DMS79 (cell line): Measurements from ENCODE around the gene VCL.

ENCODE experiments used
- DNase-seq: peaks from one replicate; lab custom pipeline; 2025; lab: John Stamatoyannopoulos, UW

The VCL gene

DNA sequence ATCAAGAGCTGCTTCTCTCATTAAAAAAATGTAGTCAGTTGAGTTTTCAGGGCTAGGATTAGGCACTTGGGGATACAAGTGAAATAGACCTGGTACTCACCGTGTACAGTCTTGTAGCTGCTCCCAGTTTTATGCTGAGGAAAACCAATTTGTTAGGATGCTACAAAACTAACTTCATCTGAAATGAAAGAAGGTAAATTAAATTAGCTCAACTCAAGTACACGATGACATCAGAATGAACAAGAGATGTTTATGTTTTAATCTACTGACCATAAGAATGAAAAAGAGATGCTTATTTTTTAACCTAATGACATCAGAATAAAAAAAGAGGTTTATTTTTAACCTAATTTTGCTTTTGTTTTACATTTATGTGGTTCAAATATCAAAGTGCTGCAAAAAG lies 79.0 kb downstream of the VCL start:
- no peak for DNase-seq

DNA sequence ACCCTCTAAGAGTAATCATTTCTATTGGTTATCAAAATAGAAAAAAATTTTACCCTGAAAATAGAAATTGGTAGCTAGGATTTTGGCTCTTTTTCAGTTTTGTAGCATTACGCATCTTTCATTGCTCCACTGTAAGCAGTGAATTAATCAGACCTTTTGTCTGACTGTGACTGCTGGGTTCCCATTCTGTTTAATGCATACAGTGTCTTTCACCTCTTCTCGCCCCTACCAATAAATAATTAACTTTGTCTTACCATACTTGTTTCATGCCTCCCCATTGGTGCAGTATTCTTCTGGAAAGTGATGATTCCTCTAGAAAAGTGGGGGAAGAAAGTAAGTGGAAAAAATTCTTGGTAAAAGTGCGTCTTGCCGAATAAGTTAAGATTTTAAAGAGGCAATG lies 79.5 kb downstream of the VCL start:
- DNase-seq: no peak

DNA sequence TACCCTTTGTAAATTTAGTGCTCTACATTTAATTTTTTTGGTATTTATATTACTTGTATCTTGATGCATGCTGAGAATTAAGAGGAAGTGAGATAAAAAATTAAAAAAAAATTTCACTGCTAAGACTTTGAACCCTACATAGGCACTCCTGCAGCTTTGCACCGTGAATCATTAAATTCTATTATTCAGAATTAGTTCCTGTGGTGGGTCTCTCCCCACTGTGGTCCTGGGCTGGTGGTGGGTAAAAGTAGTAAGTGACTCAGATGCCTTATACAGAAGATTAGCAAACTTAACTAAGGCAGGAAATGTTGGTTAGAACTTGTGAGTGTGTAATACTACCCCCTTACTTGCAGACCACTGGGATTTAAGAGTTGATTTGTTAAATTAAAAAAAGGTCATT lies 80.1 kb downstream of the VCL start:
- DNase-seq: no peak

DNA sequence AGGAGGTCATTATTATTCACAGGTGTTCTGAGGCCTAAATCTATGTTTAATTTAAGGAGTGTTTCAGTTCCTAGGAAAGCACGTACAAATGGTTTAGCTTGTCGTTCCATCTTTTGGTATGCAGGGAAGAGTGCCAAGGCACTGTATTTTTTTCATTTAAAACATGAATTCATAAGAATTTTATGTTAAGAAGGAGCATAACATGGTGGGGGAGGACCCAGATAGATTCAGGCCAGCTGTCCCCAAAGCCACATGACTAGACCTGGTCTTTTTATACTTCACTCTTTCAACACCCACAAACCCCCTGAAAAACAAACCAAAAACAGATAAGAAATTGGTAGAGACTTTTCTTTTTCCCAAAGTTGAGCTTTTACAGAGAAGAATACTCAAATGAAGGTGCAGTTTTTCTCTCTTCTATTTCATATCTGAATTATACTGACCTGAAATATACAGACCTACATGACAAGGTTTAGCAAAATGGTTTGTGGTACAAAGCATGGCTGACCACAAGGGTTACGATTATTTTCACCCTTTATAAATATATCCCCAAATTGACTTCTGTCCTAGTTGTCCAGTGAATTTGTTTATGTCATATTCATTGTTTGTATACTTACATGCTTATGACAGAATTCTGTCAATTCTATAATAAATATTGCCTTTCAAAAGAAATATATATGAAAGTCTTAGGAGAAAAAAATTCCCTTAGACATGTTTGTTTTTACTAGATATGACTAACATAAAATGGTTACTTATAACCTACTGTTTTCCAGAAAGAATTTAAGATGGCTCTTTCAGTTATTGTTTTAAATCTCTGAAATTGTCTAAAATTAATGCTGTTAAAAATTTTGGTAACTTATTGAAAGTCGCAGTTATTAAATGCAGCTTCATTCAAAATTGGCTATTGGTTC lies 81.4 kb downstream of the VCL start:
- DNase-seq: no peak

DNA sequence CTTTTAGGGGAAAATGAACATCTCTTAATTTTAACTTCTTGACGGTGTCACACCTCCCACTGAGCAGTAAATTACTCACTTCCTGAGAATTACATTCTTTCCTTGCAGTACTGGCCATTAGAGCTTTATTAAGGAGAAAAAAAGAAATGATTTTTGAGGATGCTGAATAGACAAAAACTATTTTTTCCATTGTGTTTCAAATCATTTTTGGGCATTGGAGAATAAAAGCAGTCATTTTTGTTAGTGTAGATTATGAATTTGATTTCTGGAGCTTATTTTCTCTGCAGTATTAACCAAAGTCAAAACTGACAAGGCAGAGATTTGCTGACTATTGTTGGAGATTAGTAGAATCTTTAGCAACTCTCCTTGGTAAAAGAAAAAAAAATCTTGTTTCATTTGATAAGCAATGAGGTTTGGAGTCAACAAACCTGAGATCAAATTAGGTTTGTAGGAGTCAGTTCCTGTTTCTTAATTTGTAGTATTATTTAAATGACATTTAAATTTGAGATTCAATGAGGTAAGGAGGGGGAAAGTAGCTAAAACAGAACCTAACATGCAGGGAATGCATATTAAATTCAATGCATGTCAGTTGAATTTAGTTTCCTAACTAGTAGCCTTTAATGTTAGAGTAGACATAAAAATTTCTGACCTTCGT lies 82.1 kb downstream of the VCL start:
- DNase-seq: no peak

DNA sequence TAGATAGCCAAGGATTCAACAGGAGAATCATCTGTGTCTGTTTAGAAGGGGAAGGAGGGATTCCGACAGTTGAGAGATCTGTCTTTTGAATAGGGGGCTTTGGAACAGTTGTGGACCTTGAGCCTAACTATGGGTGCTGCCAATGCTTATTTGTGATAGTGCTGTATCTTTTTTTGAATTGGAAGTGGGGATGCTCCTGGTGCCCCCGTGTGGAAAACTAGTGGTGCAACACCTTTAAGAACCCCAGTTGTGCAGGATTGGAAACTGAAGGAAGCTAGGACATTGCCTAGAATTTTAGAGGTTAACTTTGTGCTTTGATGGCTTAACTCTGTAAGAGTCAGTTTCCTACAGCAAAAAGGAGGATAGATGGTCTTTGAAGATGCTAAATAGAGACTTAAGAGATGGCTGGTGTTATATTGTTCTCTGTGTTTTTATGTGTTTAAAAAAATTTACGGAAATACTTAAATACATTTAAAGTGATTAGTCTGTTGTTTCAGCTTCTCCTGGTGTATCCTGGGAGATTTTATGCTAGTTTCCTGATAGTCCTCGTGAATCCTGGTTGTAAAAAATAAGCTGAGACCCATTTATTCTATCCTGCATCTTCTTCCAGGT lies 83.4 kb downstream of the VCL start:
- no peak for DNase-seq

DNA sequence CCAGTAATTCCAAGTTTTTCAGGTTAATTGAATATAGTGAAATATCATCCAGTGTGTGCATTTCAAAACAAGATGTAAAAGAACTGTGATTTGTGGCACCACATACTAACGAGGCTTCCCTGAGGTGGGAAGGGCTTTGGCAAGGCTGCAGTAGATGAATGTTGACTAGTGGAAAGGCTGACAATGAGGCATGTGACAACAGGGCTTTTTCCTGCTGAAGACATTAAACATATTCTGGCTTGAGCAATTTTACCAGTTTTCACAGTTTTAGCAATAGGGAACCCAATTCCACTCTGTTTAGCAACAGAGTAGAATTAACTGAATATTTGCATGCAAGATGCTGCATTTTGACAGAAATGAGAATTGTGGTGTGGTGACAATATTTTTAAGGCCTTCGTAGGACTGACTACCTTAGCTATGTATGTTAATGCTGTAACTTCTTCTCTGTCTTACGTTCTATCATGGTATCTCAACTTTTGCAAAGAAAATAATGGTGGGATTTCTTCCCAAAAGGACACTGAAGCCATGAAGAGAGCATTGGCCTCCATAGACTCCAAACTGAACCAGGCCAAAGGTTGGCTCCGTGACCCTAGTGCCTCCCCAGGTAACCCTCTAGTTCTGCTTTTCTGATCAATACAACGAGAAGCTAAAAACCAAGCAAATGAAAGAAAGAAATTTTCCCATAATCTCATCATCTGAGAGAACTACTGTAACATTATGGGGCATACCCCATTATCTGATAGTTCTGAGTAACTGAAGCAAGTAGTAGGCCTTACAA lies 84.2 kb downstream of the VCL start:
- no peak for DNase-seq

DNA sequence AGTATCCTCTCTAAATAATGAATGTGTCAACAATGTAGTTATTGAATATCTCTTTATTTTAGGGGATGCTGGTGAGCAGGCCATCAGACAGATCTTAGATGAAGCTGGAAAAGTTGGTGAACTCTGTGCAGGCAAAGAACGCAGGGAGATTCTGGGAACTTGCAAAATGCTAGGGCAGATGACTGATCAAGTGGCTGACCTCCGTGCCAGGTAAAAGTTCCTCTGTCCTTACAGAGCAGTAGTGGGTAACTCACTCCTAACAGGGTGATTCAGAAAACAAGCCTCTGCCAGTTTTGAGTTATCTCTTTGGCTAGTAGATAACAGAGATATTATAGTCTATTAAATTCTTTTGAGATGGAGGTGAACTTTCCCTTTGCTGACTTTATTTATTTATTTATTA lies 85.4 kb downstream of the VCL start:
- DNase-seq: no peak

DNA sequence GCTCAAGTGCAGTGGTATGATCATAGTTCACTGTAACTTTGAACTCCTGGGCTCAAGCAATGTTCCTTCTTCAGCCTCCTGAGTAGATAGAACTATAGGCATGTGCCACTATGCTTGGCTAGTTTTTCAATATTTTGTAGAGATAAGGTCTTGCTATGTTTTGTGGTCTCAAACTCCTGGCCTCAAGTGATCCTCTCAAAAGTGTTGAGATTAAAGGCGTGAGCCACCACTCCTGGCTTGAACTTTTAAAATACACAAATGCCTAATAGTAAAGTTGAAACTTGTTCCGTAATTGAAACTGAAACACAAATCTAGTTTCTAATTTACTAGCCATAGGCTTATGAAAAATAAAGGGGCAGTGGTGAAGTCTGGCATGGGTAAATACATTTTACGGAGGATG lies 87.0 kb downstream of the VCL start:
- DNase-seq: no peak

DNA sequence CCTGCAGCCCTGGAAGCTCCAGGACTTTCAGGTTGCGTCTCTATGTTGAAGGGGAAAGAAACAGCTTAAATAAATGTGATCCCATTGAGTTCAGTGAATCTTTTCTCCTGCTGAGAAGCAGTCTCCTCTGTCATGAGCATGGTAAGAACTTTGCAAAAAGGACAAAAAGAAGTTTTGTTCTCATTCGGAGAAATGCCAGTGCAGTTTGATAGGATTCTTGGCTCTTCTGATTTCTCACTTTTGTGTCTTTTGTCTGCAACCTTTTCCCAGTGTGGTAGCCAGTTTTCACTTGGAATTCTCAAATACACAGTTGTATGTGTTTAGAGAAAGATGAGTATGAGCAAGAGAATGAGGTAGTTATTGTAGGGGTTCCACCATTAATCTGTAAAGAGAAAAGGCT lies 88.4 kb downstream of the VCL start:
- no peak for DNase-seq

DNA sequence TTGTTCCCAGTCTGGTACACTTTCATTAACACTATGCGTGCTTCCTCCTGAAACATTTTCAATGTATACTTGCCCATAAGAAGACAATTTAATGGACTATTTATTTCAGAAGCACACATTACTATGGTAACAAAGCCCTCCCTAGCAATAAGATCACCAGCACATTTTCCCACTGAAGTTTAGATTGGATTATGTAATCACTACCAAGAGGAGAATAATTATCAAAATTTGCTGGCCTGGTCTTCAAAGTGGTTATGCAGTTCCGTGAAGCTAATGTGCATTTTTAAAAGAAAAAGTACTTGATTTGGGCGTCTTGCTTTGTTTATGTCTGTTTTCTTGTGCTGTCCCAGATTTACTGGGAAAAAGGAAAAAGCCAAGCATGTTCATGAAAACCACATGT lies 90.8 kb downstream of the VCL start:
- DNase-seq: no peak

DNA sequence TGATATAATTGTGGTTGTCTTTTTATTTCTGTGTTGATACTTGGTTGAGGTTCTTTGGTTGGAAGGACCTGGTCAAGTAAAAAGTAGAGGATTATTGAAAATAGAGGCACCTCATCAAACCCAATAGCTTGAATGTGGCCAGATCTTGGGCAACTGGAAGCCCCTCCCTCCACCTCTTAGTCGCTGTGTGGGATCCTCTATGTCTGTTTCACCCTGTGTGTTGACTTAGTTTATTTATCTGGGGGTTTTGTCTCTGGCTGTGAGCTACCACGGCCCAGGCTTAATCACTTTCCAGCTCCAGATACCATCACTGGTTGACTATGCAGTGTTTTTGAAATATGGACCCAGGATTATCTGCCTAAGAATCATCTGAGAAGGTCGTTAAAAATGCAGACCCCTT lies 94.5 kb downstream of the VCL start:
- no peak for DNase-seq

DNA sequence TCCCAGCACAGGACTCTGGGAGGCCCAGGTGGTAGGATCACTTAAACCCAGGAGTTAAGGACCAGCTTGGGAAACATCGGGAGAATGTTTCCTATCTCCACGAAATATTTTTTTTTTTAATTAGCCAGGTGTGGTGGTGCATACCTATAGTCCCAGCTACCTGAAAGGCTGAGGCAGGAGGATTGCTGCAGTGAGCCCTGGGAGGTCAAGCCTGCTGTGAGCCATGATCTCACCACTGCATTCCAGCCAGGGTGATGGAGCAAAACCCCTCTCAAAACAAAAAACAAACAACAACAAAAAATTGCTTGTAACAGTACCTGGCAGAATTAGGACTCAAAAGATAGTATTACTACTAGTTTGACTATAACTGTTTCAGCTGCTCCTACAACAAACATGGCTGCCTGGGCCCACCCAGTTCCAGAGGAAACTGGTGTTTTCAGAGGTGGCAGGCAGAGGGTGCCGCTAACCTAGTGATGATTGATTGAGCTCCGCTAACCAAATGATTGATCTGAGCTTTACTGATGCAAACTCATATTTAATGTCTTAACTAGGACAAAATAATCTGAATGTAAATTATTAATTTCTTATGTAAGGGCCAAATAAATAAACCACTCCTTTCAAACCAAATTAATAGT lies 95.7 kb downstream of the VCL start:
- DNase-seq: no peak

DNA sequence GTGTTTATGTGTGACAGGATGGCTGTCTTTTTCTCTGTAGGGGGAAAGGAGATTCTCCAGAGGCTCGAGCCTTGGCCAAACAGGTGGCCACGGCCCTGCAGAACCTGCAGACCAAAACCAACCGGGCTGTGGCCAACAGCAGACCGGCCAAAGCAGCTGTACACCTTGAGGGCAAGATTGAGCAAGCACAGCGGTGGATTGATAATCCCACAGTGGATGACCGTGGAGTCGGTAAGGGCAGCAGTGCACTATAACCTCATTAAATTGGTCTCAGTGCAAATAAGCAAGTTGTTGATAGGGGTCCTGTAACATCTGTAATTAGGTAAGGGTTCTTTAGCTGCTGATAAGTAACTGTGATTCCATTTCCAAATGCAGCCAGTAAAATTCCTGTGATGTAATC lies 96.3 kb downstream of the VCL start:
- DNase-seq: no peak

DNA sequence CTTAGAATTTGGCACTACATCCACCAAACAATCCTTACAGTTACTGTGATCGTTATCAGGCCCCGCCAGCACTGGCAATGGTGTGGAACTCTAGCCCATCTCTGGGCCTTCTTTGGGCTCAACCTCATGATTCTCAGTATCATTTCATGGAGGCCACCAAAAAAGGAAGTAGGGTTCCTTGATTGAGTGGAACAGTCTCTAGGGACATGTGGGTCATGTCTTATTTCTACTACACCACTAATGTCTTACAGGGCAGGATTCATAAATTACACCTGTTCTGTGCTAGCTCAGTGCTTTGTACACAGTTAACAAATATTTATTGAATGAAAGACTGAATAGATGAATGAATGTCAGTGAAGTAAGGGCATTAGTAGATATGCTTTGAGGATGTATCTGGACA lies 98.9 kb downstream of the VCL start:
- DNase-seq: no peak

DNA sequence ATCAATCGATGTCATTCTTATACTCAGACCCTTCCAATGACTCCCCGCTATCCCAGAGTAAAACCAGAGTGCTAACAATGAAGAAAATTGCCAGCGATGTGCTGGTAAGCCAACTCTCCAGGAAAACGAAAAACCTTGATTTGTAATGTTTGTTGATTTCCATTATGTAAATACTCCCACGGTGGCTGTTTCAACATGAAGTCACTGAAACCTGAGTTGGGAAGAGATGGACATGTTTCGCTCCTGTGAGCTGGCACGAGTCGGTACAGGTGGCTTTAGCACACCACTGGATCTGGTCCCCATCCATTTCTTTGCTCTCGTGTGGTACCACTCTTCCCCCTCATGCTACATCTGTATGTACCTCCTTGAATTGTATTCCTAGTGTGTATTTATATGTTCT lies 99.9 kb downstream of the VCL start:
- DNase-seq: no peak

DNA sequence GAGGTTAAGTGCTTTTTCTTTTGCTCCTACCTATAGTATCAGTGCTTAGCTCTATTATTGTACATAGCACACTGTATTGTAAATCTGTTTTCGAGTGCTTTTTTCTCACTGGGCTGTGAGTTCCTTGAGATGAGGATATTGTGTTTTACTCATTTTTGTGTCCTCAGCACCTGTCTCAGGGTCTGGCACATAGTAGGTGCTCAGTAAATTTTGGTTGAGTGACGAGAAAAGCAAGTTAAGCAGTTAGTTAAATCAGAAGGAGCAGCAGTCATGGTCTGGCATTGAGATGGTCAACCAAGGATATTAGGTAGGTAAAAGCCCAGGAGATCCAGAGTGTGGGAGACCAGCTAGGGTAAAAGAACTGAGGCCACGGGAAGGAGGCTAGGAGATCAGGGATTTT lies 101.5 kb downstream of the VCL start:
- no peak for DNase-seq

DNA sequence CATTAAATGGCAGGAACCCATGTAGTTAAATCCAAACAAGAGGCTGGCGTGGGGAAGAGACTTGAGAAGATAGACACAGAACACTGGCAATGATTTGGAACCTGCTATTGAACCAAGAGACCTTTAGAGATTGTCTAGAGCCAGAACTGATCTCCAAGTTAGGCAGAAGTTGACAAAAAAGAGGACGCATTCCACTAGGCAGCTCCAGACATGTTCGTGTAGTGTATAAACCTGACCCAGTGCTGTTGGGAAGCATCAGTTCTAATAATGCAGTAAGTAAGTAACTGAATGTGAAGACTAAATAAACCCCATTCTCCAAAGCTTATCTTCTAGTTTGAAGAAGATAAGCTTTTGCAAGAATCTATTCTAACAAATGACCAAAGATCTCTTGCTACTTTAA lies 101.9 kb downstream of the VCL start:
- no peak for DNase-seq

DNA sequence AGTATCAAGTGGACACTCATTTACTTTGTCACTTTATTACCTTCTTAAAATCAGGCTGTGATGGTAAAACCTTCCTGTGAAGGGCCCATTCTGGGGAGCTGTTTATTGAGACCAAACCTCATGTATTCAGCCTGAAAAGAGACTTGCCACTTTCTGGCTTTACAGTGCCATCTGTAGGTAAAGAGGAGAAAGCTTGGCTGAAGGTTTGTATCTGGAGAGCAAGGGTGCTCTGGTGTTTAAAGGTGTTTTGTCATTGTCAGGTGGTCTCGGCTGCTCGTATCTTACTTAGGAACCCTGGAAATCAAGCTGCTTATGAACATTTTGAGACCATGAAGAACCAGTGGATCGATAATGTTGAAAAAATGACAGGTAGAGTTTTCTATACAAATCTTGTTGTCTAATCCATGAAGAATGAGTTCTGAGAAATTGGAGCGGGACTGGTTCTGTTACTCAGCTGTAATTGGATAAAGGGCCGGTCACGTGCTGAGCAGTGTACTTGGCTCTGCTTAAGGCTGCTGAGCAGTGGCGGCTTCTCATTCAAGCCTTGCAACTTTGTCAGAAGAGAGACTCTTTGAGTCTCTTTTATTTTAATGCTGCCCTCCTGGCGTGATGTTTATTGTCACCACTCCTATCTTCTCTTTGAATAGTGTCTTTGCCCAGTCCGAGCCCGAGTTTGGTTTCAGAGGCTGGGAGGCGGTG lies 105.8 kb downstream of the VCL start:
- no peak for DNase-seq

DNA sequence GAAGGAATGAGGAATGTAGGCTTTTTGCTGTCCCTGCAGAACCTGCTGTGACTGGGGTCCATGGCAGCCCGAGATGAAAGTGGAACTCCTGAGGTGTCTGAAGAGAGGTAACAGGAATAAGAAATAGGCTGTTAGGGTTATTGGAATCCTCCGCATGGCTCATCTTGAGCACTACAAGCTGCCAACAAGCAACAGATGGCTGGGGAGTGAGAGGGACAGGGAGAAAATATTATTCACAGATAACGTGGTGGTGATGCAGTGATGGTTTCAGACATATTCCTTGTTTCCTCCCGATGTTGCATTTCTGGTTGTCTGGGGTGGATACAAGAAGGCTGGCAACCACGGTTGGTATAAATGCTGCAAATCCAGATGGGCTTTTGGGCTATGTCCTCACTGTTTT lies 106.6 kb downstream of the VCL start:
- DNase-seq: no peak

DNA sequence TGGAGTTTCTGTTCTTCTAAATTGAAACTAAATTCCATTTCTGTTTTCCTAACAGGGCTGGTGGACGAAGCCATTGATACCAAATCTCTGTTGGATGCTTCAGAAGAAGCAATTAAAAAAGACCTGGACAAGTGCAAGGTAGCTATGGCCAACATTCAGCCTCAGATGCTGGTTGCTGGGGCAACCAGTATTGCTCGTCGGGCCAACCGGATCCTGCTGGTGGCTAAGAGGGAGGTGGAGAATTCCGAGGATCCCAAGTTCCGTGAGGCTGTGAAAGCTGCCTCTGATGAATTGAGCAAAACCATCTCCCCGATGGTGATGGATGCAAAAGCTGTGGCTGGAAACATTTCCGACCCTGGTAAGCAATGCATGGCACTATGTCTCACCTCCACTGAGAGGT lies 107.1 kb downstream of the VCL start:
- no peak for DNase-seq
